HG03280 (cell line): Measurements from ENCODE around the gene ATPAF1.
"Not testable (repeated sequence)": the region's sequence is repeated elsewhere in the genome, so short reads cannot be mapped to it uniquely, and the experiment has no call there.

Experiments used
- ATAC-seq: cut with Tn5 transposase; IDR thresholded peaks from one replicate; pipeline ENCODE4 v1.9.1; 2021; ENCODE audit warnings: mild to moderate bottlenecking, moderate library complexity; ENCODE audit not compliant: unreplicated experiment

The ATPAF1 gene

DNA sequence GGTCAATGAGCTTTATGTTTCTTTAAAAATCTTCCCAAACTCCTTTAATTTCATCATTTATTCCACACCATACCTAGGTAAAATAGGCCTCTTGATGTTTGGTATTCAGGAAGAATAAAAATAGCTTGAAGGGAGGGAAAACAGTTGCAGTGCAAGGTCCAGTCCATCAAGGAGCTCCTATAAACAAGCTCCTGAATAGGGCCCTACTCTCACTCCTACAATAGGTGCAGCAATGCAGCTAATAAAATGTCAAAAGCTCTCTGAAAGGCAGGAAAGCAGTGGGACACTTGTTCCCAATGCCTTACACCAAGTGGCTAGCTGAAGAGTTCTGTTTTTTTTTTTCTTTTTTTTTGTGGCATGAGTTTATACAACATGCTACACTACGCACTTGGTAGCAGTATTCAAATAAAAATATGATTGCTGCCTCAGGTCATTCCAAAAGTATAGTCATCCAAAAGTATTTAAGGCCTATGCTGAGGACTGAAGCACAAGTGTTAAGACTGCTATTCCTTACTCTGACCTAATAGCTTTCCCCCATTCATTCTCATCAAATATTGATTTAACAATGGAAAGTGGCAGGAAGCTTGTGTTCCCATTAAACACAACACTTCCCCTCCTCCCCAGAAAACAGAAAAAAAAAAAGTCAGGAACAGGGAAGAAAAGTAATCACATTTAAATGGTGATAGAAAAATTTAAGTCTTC, 13.3 kb upstream of the ATPAF1 start:
- no peak for ATAC-seq

DNA sequence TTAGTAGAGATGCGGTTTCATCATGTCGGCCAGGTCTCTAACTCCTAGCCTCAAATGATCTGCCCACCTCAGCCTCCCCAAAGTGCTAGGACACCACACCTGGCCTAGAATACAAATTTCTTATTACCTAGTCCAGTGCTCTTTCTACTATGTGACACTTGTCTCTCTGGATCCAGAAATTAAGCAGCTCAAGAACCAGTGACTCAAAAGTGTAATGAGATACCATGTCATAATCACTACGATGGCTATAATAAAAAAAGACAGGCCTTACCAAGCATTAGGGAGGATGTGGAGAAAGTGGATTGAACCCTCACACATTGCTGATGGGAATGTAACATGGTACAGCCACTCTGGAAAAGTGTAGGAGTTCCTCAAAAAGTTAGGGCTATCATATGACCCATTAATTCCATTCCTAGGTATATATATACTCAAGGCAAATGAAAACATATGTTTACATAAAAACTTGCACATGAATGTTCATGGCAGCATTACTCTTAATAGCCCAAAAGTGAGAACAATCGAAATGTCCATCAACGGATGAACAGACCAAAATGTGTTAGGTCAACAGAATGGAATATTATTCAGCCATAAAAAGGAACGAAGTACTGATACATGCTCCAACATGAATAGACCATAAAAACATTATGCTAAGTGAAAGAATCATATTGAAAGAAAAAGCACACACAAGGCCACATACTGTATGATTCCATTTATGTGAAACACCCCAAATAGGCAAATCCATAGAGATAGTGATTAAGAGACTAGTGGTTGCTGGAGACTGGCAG, 11.8 kb upstream of the ATPAF1 start:
- no peak for ATAC-seq

DNA sequence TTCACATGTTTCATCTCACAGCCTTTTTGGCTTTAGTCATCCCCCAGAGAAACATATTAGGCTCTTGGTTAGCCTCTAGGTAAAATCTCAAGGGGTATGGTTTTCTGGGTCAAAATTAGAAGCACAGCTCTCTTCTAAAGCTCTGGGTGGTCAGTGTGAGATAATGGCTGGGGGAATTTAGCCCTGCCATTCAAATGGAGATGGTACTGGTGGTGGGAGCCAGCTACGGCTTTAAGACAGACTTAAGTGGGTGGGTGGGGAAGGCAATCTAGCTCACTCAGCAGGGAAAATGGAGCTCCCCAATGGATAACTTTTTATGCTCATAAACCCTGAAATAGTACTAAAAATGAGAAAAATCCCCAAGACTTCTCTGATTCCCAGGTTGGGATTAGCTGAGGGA, 9.2 kb upstream of the ATPAF1 start:
- no peak for ATAC-seq

DNA sequence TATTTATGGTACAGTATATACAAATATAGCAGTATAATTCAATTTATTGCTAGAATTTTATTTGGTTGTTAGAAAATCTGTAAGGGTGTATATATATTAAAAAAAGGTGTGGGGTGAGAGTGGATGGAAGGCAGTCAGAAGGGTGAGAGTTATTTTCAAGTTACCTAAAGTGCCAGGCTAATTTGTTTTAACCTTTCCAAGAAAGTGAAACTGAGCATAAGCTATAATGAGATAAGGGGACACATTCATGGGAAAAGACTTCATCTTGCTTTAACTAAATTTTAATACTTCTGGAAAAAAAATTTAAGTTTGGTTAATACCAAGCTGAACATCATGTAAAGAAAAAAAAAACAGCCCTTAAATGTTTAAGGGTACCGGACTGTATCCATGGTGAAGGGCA, 8.4 kb upstream of the ATPAF1 start:
- ATAC-seq = no peak

DNA sequence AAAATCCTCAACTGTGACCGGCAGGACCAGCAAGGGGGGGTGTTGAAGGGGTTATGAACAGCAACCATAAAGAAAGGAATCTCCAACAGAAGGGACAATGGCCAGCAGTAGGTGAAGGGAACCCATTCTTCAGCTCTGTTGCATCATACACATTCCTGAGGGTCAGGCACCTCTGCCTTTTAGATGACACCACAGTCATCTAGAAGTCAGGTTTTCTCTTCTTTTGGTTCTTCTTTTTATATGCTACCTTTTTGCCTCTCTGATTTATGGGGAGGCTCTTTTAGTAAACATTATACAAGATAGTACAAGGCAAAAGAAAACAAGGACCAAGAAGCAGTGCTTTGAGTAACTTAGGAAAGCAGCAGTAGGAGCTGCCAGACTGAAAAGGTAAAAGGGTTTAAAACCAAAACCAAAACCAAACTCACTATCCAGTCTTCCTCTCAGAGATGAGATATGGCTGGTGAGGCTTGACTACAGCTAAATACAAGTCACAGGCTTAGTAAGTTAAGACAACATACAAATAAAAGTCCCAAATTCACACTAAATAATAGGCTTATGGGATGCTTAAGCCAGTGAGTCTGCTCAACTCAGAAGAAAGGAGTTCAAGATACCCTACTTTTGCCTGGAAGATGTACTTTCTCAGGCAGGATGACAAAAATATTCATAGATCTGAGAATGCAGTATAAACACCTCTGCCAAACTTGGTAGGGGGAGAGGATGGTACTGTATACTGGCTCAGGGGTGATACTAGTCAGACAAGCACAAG, 7.6 kb upstream of the ATPAF1 start:
- ATAC-seq = peak; percentile 67

DNA sequence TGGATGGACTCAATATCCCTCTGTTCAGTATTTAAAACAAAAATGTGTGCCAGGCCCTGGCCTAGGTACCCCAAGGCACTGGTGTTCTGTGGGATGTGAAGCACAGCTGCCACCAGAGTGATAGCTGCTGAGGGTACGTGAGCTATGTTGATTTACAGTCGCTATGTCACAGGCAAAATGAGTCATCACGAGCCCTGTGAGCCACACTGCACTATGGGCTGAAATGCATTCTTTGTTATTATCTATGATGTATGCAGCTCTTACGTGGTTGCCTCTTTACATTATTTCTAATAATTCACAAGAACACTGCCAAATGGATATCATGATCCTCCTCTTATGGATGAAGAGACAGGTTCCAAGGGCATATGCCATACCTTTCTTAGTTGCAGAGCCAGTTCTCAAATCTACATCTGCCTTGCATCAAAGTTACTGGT, 5.6 kb upstream of the ATPAF1 start:
- no peak for ATAC-seq

DNA sequence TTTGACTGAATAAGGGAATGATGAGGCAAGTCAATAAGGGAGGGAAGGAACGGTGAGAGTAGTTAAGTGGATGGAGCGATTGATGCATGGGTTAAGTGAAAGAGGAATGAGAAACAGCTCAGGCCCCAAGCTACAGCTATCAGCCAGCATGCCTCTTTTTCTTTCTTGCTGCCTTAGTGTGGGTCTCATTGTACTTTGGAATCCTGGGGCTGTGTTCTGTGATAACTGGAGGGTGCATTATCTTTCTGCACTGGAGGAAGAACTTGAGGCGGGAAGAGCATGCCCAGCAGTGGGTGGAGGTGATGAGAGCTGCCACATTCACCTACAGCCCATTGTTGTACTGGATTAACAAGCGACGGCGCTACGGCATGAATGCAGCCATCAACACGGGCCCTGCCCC, 4.5 kb upstream of the ATPAF1 start:
- no peak for ATAC-seq

DNA sequence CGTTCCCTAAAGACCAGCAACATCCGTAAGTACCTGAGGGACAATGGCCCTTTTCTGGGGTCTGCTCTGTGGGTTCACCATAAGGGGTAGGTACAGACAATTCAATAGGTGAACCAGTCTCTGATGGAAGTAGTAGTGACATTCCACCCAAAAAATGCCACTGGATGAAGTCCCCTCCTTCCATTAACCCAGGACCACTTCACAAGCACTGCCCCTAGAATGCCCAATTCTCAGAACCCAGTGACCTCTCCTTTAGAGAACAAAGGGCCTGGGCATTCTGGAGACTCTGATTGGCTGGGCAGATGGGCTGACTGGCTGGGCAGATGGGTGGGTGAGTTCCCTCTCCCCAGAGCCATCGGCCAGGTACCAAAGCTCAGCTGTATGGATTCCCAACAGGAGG, 3.4 kb upstream of the ATPAF1 start, which contains the start of gene TEX38:
TSS of gene TEX38 (plus strand) at position 301 of the 400 bp plus-strand sequence. CDS start at position 382, 81 bp downstream.
- ATAC-seq = no peak

DNA sequence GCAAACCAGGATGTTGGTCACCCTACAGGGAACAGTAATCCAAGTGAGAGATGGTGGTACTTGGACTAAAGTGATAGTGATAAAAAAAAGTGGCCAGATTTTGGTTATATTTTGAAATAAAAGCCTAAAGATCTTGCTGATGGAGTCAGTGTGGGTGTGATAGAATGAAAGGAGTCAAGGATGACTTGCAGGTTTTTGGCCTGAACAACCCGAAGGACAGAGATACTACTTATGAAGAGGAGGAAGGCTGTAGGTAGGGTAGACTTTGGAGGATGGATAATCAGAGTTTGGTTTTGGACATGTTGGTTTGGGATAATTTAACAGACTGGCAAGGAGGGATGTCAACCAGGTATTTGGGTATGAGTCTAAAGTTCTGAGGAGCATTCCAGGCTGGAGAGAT, 2.0 kb upstream of the ATPAF1 start:
- ATAC-seq = no peak

DNA sequence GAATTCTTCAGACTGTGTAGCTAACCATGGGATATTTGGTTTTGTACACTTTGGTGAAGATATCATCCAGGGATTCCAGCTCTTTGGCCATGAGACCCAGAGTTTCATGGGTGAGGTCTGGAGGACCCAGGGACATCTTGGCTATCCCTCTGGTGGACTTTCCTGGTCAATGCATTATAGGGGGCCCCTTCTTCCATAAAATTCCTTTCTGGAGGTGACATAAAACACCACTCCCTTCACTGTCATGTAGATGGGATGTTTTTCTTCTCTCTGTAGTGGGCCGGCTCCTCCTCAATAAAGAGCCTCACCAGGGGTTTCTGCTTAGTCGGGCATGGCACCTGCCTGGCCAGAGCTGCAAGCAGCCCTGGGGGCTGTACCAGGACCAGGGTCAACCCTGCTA, 2.2 kb downstream of the ATPAF1 start:
- no peak for ATAC-seq

DNA sequence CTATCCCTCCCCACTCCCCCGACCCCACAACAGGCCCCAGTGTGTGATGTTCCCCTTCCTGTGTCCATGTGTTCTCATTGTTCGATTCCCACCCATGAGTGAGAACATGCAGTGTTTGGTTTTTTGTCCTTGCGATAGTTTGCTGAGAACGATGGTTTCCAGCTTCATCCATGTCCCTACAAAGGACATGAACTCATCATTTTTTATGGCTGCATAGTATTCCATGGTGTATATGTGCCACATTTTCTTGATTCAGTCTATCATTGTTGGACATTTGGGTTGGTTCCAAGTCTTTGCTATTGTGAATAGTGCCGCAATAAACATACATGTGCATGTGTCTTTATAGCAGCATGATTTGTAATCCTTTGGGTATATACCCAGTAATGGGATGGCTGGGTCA, 5.2 kb downstream of the ATPAF1 start:
- ATAC-seq = not testable (repeated sequence)

DNA sequence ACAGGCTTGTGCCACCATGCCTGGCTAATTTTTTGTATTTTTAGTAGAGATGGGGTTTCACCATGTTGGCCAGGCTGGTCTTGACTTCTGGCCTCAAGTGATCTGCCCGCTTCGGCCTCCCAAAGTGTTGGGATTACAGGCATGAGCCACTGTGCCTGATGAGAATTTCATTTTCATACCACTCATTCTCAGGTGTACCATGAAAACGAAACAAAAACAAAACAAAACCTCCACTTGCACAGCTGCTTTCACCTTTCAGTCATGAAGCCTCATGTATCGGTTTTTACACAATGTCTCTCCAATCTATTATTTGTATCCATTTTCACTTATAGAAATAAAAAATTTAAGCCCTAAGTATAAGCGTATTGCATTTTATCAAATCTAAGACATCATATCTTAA, 8.0 kb downstream of the ATPAF1 start:
- ATAC-seq = peak; percentile 94

DNA sequence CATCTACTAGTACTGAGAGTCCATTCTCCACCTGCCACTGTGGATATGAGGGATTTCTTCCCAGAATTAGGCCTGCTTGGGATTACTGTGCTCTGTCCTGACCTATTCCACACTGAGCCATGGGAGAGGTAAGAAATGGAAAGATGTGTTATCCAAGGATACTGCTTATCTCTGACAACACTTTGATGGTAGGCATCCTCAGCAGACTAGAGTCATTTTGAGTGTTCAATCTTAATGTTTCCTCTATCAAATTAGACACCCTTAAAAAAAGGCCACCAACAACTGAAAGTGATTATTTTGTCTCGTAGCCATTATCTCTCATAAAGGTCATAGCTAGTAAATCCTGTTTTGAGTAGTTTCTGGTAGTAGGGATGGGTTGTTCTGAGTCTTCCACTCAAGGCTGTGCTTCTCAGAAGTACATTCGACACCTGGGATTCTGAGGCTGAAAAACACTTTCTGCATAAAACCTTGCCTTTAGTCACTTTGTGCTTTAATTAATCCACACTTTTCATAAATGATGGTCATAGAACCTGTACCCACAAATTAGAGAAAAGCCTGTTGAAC, 8.8 kb downstream of the ATPAF1 start:
- ATAC-seq = peak; percentile 24

DNA sequence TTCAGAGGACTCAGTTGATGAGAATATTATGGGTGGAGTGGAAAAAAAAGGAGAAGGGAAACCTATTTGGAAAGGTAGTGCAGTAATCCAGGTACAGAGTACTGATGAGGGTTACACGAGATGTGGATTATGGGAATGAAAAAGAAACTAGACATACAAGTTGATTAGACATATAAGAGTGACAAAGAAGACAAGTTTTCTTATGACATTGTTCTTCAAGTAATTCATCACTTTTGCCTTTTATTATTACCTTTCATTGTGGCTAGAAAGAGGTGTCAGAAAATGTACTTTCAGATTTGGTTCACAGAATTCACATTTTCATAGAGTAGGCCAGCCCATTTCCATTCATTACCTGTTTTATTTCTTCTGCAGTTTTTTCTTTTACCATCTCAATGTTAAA, 10.4 kb downstream of the ATPAF1 start:
- ATAC-seq = no peak

DNA sequence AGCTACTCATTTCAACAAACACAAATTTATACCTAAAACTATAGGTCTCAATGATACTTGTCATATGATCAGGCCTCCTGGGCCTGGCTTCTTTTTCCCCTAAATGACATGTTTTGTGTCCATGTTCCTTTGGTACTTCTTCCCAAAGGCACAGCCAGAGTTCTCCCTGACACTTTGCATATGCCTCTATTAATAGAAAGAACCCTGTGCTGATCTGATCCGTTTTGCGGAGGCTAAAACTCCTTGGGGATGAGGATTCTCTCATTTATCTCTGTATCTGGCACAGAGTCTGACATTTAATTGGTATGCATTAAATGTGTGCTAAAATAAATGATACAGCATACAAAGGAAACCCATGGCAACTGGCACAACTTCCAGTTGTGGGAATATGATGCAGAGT, 11.5 kb downstream of the ATPAF1 start:
- ATAC-seq = no peak

DNA sequence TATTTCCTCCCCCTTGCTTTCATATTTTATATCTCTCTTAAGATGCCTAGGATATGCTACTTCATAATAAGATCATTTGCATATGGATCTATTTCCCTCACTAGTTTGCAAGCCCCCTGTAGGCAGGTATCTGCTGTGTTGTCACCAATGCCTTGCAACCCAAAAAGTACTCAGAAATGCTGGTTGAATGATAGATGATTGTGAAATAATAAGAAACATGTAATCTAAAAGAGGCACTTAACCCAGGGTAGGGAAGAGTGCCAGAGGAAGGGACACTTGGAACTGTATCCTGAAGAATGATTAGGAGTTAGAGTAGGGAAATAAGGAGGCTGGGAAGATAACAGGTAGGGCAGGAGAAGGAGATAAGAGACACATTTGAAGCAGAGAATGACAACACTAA, 12.3 kb downstream of the ATPAF1 start:
- ATAC-seq = no peak

DNA sequence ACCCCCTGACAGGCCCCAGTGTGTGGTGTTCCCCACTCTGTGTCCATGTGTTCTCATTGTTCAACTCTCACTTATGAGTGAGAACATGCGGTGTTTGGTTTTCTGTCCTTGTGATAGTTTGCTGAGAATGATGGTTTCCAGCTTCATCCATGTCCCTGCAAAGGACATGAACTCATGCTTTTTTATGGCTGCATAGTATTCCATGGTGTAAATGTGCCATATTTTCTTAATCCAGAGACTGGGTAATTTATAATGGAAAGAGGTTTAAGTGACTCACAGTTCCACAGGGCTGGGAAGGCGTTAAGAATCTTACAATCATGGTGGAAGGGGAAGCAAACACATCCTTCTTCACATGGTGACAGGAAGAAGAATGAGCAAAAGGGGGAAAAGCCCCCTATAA, 13.5 kb downstream of the ATPAF1 start:
- not testable (repeated sequence) for ATAC-seq

DNA sequence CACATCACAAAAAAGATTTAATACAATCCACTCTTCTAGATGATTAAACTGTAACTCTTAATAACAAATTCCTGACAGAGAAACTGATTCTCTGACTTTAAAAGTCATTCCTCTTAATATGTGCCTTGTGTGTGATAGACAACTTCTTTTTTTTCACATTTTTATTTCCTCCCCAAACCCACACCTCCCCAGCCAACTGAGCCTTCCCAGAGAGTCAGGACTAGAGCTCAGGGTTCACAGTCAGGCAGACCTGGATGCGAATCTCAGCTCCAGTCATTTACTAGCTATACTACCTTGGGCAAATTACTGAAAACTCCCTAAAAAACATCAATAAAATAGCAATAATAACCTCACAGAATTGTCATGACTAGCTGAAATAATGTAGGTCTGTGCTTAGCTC, 14.2 kb downstream of the ATPAF1 start:
- ATAC-seq = no peak

DNA sequence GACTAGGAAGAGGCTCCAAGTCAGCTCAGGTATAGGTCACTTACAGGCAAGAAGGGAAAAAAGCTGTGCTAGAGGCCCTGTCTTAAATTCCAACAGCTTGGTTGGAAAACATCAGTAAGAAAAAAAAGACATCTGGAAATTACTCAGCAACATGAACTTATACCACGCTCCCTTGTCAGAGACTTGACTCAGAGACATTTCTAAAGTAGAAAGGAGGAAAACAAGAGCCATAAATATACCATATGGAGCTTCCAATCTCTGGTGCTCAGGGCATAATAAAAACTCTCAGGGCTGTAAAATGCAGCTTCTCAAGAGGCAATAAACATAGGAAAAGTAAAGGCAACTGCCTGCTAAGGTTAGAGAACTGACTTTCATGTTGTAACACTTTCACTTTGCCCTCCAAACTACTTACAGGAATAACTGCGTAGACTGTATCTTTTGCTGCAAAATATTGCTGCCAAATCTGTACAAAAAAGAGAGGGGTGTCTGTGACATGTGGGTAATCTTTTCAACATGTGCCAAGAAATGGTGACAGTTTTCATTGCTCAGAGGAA, 14.7 kb downstream of the ATPAF1 start:
- ATAC-seq = no peak

DNA sequence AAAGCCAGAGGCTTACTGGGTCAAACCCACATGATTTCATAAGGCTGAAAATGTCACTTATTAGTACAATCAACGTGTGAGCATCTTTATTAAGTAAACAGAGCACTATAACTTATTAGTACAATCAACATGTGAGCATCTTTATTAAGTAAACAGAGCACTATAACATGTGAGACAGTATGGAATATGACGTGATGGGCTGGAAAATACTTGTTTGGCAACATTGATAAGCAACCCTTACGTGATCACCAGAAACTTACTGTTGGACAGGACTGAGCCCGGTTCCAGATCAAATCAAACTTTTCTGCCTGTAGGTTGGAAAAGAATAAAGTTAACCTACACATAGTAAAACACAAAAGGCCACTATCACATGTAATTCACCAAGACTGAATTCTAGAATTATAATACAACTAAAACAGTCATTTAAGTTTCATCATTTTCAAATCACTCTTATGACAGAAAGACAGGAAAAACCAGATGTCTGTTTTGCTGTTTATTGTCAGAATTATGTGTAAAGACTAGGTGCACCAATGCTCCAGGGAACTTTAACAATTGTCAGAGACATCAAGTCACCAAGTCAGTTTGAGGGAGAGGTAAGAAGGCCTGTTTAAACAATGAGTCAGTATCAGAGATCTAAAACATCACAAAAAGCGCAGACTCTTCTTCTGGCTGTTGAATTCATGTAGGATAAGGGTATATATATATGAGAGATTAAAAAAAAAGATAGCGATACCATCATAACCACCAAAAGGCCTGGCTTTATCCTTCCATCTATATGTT, 15.7 kb downstream of the ATPAF1 start:
- no peak for ATAC-seq
